Activated naive CD8-positive, alpha-beta T cell (primary cell): ENCODE measurements around the gene RNF212.

Experiments used
- H3K27ac Mint-ChIP-seq: one replicate; pipeline ENCODE4 v1.8.0; 2021; ENCODE audit warnings: mixed read lengths
- H3K27me3 Mint-ChIP-seq: one replicate; pipeline ENCODE4 v1.8.0; 2021; ENCODE audit warnings: mixed read lengths
- H3K36me3 Mint-ChIP-seq: one replicate; pipeline ENCODE4 v1.8.0; 2021; ENCODE audit warnings: mixed read lengths
- H3K4me1 Mint-ChIP-seq: one replicate; pipeline ENCODE4 v1.8.0; 2021; ENCODE audit warnings: low read depth, mixed read lengths
- H3K4me3 Mint-ChIP-seq: one replicate; pipeline ENCODE4 v1.8.0; 2021; ENCODE audit warnings: mild to moderate bottlenecking, mixed read lengths
- H3K9me3 Mint-ChIP-seq: one replicate; pipeline ENCODE4 v1.8.0; 2021; ENCODE audit warnings: low read depth, mixed read lengths

RNF212 gene

DNA sequence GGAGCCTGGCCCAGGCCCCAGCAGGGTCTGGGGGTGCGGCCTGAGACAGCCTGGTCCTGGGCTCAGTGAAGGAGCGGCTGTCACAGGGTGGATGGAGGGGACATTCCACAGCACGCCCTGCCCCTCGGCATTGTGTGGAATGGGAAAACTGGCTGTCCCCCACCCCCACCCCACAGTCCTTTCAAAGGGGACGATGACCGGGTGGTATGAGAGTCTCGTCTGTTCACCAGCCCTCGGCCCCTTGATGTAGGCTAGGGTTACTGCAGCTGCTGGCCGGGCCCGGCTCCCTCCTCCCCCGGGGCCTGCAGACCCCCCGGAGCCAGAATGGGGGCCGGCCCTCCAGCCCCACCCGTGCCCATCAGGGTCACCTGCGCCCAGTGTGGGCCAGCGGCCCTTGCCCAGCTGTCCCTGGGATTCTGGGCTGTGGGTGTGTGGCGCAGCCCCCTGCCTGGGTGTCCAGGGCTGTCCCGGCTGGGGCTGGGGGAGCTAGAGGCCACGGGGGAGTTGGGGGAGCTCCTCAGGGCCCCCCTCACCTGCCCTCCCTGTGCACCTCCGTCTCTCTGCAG, 90.2 kb downstream of the RNF212 start:
- Mint-ChIP-seq H3K4me1 (no peaks in the 10 kb centered on the region), H3K27ac (no peak overlapping the region), H3K27me3 (no peaks in the 10 kb centered on the region), H3K36me3 (peaks cover 3% of the 10 kb centered on the region), H3K9me3 (no peaks in the 10 kb centered on the region), H3K4me3 (no peak overlapping the region)

DNA sequence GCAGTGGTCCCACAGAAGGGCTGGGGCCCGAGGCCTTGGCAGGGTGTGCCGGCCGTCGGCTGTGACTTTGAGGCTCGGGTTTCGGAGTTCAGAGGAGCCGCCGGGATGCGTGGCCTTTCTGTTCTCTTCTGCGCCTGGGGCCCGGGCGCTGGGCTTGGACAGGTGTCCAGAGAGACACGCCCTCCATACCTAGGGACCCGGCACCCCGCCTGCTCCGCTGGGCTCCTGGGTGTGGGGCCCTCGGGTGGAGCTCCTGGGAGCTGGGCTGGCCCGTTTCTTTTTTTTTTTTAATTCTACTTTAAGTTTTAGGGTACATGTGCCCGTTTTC, 90.7 kb downstream of the RNF212 start:
- H3K4me3 Mint-ChIP-seq = no peak overlapping the region
- no peak overlapping the region for H3K27ac Mint-ChIP-seq
- H3K9me3 Mint-ChIP-seq = no peaks in the 10 kb centered on the region
- H3K27me3 Mint-ChIP-seq = no peaks in the 10 kb centered on the region
- H3K36me3 Mint-ChIP-seq = peaks cover 3% of the 10 kb centered on the region
- H3K4me1 Mint-ChIP-seq = no peaks in the 10 kb centered on the region

DNA sequence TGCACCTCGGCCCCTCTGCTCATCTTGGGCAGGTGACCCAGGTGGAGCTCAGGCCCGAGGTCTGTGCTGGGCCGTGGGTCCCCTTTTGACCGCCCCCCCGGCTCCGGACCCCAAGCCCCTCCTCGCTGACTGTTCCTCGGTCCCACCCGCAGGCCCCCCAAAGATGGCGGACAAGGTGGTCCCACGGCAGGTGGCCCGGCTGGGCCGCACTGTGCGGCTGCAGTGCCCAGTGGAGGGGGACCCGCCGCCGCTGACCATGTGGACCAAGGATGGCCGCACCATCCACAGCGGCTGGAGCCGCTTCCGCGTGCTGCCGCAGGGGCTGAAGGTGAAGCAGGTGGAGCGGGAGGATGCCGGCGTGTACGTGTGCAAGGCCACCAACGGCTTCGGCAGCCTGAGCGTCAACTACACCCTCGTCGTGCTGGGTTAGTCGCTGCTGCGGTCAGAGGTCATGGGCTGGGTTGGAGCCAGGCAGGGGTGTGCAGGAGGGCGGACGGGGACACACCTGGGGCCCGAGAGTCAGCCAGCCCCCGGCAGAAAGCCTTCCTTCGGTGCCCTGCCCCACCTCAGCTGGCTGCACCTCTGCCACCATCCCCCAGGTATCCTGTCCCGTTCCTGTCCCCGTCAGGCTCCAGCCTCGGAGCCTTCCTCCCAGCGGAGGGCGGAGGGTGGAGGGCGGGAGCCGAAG, 91.2 kb downstream of the RNF212 start:
- Mint-ChIP-seq H3K36me3 (peaks cover 3% of the 10 kb centered on the region), H3K9me3 (no peaks in the 10 kb centered on the region), H3K27ac (no peak overlapping the region), H3K27me3 (no peaks in the 10 kb centered on the region), H3K4me3 (no peak overlapping the region), H3K4me1 (no peaks in the 10 kb centered on the region)
